SU-DHL-6 (cell line): ENCODE results near the gene C13orf46.

ENCODE experiments used
- H2AFZ ChIP-seq: fragments of 200-600 bp; sonication (generic); 2 replicates; pipeline ENCODE4 v1.6.1; 2014; ENCODE audit warnings: low read depth, mild to moderate bottlenecking, moderate library complexity, mixed read lengths, antibody characterized with exemption, low read length; ENCODE audit not compliant: severe bottlenecking
- H3F3A ChIP-seq: fragments of 200-600 bp; shearing (Covaris generic); 2 replicates; pipeline ENCODE4 v1.6.0; 2016; ENCODE audit warnings: antibody characterized with exemption, mild to moderate bottlenecking; ENCODE audit not compliant: insufficient read depth
- H3K27ac ChIP-seq: fragments of 200-600 bp; sonication (generic); 2 replicates; pipeline ENCODE4 v1.5.1; 2016; ENCODE audit warnings: low read depth, mild to moderate bottlenecking, low read length, moderate library complexity, mixed read lengths
- H3K27me3 ChIP-seq: fragments of 200-600 bp; sonication (generic), shearing (Covaris generic); 2 replicates; pipeline ENCODE4 v1.6.0; 2014; ENCODE audit warnings: mild to moderate bottlenecking, low read length
- H3K36me3 ChIP-seq: fragments of 200-600 bp; sonication (generic); 2 replicates; pipeline ENCODE4 v1.6.1; 2014; ENCODE audit warnings: mild to moderate bottlenecking, low read length, mixed read lengths
- H3K4me2 ChIP-seq: fragments of 300-600, 200-600 bp; shearing (Covaris generic), sonication (generic); 2 replicates; pipeline ENCODE4 v1.6.0; 2014; ENCODE audit warnings: low read length, low read depth, mild to moderate bottlenecking; ENCODE audit not compliant: poor library complexity, severe bottlenecking
- H3K4me3 ChIP-seq: fragments of 200-600 bp; sonication (generic); 2 replicates; pipeline ENCODE4 v1.5.1; 2014; ENCODE audit warnings: antibody characterized with exemption, low read length, mild to moderate bottlenecking, mixed read lengths; ENCODE audit not compliant: insufficient read depth, poor library complexity, severe bottlenecking
- H3K79me2 ChIP-seq: fragments of 200-600 bp; sonication (generic); 2 replicates; pipeline ENCODE4 v1.6.1; 2014; ENCODE audit warnings: mild to moderate bottlenecking, low read length, moderate library complexity; ENCODE audit not compliant: insufficient read depth
- H3K9ac ChIP-seq: fragments of 200-600 bp; sonication (generic); 2 replicates; pipeline ENCODE4 v1.7.0; 2014; ENCODE audit warnings: mild to moderate bottlenecking, low read length
- H3K9me2 ChIP-seq: fragments of 200-600 bp; sonication (generic); replicated peaks from 2 replicates; pipeline ENCODE4 v1.6.1; 2014; ENCODE audit warnings: low read length; ENCODE audit not compliant: insufficient read depth
- H3K9me3 ChIP-seq: fragments of 200-600 bp; sonication (generic); 2 replicates; pipeline ENCODE4 v1.6.1; 2014; ENCODE audit warnings: low read length, mixed read lengths; ENCODE audit not compliant: insufficient read depth
- H4K20me1 ChIP-seq: fragments of 200-600 bp; sonication (generic); 2 replicates; pipeline ENCODE4 v1.6.1; 2014; ENCODE audit warnings: low read depth, mild to moderate bottlenecking, antibody characterized with exemption, low read length, moderate library complexity, mixed read lengths
- CTCF ChIP-seq: fragments of 200-600 bp; sonication (generic); IDR thresholded peaks from one replicate; pipeline ENCODE4 v1.5.1; 2017; ENCODE audit warnings: antibody characterized with exemption, mild to moderate bottlenecking, low read length, moderate library complexity; ENCODE audit not compliant: insufficient read depth, poor library complexity, severe bottlenecking
- EZH2phosphoT487 ChIP-seq: fragments of 200-600 bp; sonication (generic), shearing (Covaris generic); conservative IDR thresholded peaks from 2 replicates; pipeline ENCODE4 v1.6.1; 2018; ENCODE audit warnings: mild to moderate bottlenecking, antibody characterized with exemption, low read length, moderate library complexity, mixed read lengths

The C13orf46 gene

GRCh38 chr13:114002009-114002544 lies 28.2 kb upstream of the C13orf46 start:
- no peaks in the 10 kb centered on the region for H3K27me3 ChIP-seq
- no peaks in the 10 kb centered on the region for H3K9me3 ChIP-seq
- no peaks in the 10 kb centered on the region for H3K79me2 ChIP-seq
- no peak overlapping the region for H3K4me2 ChIP-seq
- H4K20me1 ChIP-seq: no peaks in the 10 kb centered on the region
- H3K4me3 ChIP-seq: no peak overlapping the region
- H3K9ac ChIP-seq: no peak overlapping the region
- no peaks in the 10 kb centered on the region for H3K36me3 ChIP-seq
- TF ChIP-seq CTCF (no peak), EZH2phosphoT487 (no peak)
- no peaks in the 10 kb centered on the region for H3F3A ChIP-seq
- no peak overlapping the region for H3K27ac ChIP-seq
- no peaks in the 10 kb centered on the region for H3K9me2 ChIP-seq
- no peak overlapping the region for H2AFZ ChIP-seq

DNA sequence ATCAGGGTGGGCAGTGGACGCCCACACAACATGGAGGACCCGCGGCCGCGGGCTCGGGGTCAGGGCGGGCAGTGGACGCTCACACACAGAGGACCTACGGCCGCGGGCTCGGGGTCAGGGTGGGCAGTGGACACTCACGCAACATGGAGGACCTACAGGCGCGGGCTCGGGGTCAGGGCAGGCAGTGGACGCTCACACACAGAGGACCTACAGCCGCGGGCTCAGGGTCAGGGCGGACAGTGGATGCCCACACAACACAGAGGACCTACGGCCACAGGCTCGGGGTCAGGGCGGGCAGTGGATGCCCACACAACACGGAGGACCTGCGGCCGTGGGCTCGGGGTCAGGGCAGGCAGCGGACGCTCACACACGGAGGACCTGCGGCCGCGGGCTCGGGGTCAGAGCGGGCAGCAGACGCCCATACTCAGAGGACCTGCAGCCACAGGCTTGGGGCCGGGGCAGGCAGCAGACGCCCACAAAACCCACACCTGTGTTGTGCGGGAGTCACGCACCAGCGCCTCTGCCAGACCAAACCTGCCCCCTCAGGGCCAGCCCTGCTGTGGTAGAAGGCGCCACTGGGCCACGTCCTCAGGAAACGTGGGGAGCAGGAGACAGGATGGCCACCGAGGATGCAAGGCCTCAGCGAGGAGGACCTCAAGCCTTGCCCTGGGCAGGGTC lies 27.6 kb upstream of the C13orf46 start:
- Histone ChIP-seq H3K27ac (no peak overlapping the region), H3K36me3 (no peaks in the 10 kb centered on the region), H3K4me2 (no peak overlapping the region), H3F3A (no peaks in the 10 kb centered on the region), H2AFZ (no peak overlapping the region), H3K79me2 (no peaks in the 10 kb centered on the region), H3K9ac (no peak overlapping the region), H3K27me3 (no peaks in the 10 kb centered on the region), H3K9me2 (no peaks in the 10 kb centered on the region), H4K20me1 (no peaks in the 10 kb centered on the region), H3K9me3 (no peaks in the 10 kb centered on the region), H3K4me3 (no peak overlapping the region)
- TF ChIP-seq EZH2phosphoT487 (no peak), CTCF (no peak)

- Histone ChIP-seq H3K79me2 (no peaks in the 10 kb centered on the region), H3K36me3 (no peaks in the 10 kb centered on the region), H3K4me3 (no peak overlapping the region), H3K27me3 (no peaks in the 10 kb centered on the region), H3F3A (no peaks in the 10 kb centered on the region), H2AFZ (no peak overlapping the region), H3K4me2 (no peak overlapping the region), H3K9ac (no peak overlapping the region), H3K27ac (no peak overlapping the region), H3K9me2 (no peaks in the 10 kb centered on the region), H4K20me1 (no peaks in the 10 kb centered on the region), H3K9me3 (no peaks in the 10 kb centered on the region)
- TF ChIP-seq EZH2phosphoT487 (no peak), CTCF (no peak)
Measured at GRCh38 chr13:114000151-114001040, 26.5 kb upstream of the C13orf46 start.
